COR-L47 (cell line): ENCODE results near the gene BCAM.
"Not testable (repeated sequence)": the region's sequence is repeated elsewhere in the genome, so short reads cannot be mapped to it uniquely, and the experiment has no call there.

ENCODE experiments used
- DNase-seq: peaks from one replicate; lab custom pipeline; 2025; lab: John Stamatoyannopoulos, UW

Gene BCAM

DNA sequence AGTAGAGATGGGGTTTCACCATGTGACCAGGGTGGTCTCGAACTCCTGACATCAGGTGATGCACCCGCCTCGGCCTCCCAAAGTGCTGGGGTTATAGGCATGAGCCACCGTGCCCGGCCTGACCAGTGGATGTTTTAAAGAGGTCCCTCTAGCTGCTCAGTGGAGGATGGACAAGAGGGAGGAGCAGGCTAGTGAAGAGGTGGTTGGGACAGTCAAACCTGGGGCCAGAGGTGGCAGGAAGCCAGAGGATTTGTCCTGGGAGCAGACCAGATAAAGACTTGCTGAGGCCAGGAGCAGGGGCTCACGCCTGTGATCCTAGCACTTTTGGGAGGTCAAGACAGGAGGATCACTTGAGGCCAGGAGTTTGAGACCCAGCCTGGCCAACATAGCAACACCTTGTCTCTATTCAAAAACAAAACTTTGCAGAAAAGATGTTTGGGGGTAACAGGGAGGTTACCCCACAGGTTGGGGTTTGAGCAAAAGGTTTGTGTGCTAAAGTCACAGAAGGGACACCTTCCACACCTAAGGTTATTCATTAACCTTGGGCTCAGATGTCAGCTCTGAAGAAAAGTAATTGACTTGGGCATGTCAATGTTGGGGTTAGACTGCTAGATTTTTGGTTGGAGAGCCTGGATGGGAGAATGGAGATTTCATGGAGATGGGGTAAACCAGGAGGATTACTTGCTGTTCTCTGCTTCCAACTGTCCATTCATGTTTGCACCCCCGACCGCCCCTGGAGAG lies 9.0 kb downstream of the BCAM start:
- DNase-seq: no peak

DNA sequence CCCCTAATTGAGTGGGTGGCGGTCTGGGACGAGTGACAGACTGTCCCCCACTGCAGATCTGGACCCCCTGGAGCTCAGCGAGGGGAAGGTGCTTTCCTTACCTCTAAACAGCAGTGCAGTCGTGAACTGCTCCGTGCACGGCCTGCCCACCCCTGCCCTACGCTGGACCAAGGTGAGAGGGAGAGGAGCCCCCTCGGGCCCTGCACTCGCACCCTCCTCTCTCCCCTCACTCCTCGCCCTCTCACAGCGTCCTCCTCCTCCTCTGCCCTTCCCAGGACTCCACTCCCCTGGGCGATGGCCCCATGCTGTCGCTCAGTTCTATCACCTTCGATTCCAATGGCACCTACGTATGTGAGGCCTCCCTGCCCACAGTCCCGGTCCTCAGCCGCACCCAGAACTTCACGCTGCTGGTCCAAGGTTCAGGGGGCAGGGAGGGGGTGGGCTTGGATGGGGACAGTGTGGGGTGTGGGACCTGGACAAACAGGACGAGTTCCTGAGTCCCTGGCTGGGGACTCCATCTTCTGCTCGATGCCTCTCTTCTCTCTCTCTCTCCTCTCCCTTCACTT lies 9.6 kb downstream of the BCAM start:
- no peak for DNase-seq

DNA sequence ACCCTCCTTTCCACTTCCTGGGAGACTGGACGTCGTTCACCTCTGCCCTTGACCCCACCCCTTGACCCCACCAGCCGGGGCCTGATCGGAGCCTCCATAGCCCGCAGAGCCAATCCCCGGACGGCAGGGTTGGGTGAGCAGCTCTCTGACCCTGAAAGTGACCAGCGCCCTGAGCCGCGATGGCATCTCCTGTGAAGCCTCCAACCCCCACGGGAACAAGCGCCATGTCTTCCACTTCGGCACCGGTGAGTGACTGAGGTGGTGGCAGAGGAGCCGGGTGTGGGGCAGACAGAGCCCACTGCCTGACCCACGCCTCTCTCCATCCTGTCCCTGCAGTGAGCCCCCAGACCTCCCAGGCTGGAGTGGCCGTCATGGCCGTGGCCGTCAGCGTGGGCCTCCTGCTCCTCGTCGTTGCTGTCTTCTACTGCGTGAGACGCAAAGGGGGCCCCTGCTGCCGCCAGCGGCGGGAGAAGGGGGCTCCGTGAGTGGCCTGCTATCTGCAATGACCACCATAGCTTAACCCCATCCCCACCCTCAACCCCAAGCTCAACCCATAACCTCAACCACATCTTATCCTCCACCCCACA lies 10.4 kb downstream of the BCAM start:
- no peak for DNase-seq

DNA sequence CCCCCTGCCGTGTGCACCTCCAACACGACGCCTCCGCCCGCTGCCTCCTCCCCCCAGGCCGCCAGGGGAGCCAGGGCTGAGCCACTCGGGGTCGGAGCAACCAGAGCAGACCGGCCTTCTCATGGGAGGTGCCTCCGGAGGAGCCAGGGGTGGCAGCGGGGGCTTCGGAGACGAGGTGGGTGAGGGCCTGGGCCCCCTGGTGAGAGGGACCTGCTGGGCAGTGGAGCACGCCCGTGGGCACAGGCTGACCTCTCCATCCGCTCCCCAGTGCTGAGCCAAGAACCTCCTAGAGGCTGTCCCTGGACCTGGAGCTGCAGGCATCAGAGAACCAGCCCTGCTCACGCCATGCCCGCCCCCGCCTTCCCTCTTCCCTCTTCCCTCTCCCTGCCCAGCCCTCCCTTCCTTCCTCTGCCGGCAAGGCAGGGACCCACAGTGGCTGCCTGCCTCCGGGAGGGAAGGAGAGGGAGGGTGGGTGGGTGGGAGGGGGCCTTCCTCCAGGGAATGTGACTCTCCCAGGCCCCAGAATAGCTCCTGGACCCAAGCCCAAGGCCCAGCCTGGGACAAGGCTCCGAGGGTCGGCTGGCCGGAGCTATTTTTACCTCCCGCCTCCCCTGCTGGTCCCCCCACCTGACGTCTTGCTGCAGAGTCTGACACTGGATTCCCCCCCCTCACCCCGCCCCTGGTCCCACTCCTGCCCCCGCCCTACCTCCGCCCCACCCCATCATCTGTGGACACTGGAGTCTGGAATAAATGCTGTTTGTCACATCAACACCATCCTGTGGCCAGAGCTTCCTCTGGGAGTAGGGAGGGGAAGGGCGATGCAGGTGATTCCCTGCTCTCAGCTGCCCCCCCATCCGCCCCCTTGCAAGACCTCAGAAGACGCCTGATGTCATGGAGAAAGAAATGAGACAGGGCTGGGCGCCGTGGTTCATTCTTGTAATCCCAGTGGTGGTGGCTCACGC lies 12.0 kb downstream of the BCAM start:
- DNase-seq: no peak

DNA sequence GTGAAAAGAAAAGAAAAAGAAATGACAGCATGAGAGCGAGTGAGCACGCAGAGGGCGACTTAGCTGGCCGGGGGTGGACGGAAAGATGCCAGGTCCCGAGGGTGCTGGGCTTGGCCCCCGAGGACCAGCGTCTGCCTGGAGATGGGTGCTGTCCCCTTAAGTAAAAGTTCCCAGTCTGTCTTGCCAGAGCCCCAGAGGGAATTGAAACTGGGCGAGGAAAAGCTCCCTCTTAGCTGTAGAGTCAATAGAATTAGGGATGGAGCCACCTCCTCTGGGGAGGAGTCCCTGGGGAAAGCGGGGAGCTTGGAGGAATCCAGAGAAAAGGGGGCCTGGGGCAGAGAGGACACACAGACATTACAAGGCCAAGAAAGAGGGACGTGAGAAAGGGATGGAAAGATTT lies 13.3 kb downstream of the BCAM start:
- DNase-seq: no peak

DNA sequence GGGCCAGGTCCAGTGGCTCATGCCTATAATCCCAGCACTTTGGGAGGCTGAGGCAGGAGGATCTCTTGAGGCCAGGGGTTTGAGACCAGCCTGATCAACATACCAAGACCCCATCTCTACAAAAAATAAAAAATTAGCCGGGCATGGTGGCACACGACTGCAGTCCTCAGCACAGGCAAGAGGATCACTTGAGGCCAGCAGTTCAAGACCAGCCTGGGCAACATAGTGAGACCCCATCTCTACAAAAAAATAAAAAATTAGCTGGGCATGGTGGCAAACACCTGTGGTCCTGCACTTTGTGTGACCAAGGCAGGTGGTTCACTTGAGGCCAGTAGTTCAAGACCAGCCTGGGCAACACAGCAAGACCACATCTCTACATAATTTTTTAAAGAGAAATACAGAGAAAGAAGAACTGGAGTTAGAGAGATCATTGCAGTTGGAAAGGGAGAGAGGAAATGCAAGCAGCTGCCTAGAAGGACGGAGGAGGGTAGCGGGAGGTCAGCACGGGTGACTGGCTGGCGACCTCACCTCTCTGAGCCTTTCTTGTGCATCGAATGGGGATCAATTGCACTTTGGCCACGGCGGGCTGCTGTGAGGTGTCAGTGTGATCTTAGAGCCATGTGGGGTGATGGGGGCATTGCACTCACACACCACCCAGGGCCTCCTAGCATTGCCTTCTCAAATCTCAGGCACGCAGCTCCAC lies 13.9 kb downstream of the BCAM start:
- DNase-seq: no peak

DNA sequence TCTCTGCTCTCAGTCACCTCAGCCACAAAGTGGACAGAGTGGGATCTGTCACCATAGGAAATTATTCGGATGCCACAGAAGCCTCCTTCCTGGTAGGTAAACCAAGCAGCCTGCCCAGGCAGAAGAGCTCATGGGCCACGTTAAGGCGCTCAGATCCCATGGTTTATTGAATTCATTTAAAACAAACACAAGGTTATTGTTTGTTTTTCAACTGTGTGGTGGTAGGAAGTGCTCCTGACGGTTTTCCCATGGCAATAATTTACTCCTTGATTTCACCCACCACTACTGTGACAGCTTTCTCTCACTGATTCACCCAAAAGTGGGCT lies 14.4 kb downstream of the BCAM start:
- DNase-seq: no peak

DNA sequence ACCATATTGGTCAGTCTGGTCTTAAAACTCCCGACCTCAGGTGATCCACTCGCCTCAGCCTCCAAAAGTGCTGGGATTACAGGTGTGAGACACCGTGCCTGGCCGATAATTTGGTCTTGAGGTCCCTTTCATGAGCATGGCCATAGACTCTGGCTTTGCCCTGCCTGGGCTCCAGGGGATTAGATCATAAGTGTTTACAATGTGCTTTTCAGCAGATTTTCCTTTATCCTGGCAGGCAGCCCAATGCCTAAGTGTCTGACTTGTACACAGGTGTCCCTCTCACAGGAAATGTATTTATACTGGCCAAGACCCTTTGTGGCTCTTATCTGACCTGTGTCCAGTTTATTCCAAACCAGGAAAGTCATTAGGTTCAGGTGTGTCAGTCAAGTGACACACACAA lies 15.9 kb downstream of the BCAM start:
- peak; percentile 24 for DNase-seq

DNA sequence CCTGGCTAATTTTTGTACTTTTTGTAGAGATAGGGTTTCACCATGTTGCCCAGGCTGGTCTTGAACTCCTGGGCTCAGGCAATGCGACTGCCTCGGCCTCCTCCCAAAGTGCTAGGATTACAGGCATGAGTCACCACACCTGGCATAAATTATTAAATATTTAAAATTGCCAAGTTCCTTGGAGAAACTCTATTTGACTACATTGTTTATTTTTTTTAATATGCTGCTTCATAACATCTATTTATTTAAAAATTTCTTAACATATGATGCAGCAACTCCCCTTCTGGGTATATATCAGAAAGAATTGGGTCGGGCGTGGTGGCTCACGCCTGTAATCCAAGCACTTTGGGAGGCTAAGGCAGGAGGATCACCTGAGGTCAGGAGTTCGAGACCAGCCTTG lies 24.0 kb downstream of the BCAM start:
- not testable (repeated sequence) for DNase-seq

DNA sequence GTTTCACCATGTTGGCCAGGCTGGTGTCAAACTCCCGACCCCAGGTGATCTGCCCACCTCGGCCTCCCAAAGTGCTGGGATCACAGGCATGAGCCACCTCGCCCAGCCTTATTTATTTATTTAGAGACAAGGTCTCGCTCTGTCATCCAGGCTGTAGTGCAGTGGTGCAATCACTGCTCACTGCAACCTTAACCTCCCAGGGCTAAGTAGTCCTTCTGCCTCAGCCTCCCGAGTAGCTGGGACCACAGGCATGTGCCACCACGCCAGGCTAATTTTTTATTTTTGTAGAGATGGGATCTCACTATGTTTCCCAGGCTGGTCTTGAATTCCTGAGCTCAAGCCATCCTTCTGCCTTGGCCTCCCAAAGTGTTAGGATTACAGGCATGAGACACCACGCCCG lies 25.5 kb downstream of the BCAM start:
- DNase-seq: not testable (repeated sequence)

DNA sequence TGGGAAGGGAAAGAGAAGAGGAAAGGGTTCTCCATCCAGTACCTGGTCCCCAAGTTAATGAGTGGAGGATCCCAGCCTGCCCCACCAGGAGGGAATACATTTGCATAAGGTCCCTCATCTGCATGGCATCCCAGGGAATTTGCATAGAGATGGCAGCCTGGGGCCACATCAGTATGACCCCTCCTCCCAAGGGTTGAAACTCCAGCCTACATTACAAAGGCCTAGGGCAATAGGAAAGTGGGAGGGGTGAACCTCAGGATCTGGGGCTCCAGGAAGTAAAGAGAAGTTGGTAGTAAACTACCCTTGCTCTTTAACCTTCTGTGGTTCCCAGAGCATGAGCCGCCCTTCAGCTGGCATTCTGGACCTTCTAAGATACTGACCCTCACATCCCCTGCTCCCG lies 30.4 kb downstream of the BCAM start:
- no peak for DNase-seq

DNA sequence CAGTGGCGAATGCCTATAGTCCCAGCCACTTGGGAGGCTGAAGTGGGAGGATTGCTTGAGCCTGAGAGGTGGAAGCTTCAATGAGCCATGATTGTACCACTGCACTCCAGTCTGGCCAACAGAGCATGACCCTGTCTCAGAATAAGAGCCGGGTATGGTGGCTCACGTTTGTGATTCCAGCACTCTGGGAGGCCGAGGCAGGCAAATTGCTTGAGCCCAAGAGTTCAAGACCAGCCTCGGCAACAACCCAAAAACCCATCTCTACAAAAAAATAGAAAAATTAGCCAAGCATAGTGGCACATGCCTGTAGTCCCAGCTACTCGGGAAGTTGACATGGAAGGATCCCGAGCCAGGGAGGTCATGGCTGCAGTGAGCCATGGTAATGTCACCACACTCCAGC lies 31.9 kb downstream of the BCAM start:
- no peak for DNase-seq

DNA sequence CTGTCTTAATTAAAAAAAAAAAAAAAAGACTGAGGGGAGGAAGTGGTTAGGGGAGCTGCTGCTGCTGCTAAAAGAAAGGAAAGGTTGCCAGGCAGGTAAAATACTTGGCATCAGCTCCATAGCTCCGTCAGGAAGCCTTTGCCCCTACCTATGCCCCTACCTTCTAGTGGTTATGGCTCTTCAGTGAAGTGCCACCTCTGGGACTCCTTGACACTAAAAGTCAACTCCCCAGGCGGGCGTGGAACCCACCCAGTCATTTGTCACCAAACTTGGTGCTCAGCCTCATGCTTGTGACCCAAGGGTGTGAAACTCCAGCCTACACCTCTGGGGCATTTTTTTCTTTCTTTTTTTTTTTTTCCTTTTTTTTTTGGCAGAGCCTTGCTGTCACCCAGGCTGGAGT lies 32.3 kb downstream of the BCAM start:
- no peak for DNase-seq

DNA sequence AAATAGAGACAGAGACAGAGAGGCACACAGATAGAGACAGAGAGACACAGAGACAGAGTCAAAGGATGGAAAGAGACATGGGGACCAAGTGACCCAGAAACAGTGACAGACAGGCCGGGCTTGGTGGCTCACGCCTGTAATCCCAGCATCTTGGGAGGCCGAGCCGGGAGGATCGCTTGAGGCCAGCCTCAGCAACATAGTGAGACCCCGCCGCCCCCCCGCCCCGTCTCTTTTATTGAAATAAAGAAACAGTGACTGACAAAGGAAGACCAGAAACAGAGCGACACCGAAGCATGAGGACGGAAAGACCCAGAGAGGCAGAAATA lies 36.3 kb downstream of the BCAM start:
- DNase-seq: no peak

DNA sequence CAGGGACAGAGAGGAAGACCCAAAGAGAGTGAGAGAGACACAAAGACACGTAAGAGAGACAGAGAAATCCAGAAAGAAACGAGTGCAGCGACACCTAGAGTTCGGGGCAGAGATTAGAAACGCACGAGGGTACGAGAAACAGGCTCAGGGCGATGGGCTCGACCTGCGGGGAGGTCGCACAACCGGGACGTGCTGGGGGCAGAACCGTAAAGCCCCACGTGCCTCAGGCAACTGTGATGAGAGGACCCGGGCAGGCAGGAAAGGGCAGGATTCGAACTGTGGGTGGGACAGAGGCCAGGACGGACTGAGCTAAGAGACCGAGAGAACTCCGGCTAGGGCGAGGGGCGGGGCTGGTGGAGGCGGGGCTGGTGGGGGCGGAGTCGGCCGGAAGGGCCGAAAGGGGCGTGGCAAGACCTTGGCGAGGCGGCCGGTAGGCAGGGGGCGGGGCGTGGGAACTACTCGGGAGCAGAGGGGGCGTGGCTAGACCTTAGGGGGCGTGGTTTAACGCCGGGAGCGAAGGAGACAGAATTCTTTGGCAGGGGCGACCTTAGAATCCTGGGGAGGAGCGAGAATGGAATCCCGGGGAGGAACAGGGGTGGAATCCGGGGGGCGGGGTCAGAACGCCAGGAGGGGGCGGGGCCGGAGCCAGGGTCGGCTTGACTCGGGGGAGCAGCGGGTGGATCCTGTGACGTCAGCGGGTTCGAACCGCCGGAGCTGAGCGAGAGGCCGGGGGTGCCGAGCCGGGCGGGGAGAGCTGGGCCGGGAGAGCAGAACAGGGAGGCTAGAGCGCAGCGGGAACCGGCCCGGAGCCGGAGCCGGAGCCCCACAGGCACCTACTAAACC lies 36.9 kb downstream of the BCAM start, which contains the start of gene NECTIN2:
TSS of gene NECTIN2 (plus strand) at position 686 of the 843 bp plus-strand sequence. CDS start 229 bp downstream, outside the sequence.
- peak; percentile 86 for DNase-seq

DNA sequence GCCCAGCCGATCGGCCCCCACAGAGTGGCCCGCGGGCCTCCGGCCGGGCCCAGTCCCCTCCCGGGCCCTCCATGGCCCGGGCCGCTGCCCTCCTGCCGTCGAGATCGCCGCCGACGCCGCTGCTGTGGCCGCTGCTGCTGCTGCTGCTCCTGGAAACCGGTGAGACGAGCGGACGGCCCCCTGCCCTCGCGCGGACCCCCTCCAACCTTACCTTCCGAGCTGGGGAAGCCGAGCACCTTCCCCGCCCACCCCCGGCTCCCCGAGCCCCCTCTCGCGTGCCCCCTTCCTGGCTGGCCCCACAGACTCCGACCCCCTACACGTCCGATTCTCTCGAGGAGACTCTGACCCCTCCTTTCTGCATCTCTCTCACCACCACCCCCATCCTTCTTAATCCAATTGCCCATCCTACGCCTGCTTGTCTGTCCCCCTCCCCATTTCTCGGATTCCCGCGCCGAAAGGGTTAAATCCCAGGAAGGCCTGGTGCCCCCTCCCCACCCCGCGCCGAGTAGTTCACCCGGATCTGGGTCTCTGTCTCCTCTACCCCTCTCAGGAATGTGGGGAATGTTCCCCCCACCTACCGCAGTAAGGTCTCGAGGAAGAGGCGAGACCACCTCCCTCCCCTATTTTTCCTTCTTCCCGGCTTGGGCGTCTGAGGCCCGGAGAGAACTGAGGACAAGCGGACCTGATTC lies 37.7 kb downstream of the BCAM start:
- DNase-seq: peak; percentile 5

DNA sequence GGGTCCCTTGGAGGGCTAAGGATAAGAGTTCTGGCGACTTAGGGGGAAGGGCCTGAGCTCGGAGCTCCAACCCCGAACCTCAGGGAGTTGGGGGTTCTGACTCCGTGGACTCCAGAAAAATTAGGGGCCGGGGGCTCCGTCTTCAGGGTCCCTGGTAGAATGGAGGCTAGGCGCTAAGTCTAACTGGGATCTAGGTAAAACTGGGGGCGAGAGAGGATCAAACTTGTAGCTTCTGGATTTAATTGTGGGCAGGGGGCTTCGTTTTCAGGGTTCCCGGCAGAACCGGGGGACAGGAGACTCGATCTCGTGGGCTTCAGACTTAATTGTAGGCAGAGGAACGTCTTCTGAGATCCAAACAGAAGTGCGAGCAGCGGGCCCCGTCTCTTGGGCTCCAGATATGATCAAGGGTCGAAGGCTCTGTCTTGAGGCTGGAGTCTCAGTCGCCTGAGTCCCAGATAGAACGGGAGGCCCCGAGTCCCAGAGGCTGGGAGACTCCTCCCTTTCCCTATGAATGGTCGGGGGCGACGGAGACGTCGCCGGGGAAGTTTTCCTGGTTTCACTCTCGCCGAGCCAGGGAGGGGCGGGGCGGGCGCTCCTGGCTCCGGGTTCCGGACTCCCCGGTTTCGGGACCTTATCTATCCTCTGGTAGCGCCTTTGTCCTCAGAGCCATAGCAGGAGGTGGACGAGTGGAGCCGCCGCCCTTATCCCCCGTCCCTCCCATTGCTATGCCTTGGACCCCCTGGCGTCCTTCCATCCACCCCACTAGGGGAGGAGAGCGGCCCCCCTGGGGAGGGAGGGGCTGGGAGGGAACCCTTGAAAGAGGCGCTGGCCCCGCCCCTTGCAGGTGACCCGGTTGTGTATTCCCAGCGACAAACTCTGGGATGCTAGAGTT lies 38.5 kb downstream of the BCAM start:
- peak; percentile 41 for DNase-seq

DNA sequence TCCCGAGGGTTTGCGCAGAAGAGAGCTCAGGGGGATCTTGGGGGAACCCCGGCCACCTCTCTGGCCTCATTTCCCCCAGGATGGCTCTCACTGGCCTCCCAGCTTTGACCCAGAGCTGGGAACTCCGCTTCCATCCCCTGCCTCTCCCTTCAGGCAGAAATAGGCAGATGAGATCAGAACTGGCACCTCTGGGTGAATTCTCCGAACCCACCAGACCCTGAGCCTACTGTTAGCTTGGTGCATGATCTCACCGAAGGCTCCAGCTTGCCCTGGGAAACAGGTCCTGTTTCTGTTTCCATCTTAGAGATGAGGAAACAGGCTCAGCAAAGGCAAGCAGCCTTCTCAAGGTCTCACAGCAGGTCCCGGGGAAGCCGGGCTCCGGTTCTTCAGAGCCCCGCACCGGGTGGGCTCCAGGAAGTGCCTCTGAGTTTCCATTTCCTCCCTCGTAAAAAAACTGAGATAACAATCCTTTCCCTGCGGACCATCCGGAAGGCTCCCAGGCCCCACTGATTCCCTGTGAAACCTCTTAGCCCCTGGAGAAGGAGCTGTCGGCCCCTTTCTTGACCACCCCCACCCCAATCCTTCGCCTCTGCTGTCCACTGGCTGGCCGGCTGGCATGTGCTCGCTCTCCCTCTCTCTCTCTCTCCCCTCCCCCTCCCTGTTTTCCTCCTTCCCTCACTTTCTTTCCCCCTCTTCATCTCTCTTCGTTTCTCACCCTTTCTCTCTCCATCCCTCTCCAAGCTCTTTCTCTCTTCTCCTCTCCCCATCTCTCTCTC lies 39.3 kb downstream of the BCAM start:
- no peak for DNase-seq
